Measurements from ENCODE around the gene MCU.
"Not testable (repeated sequence)": the region's sequence is repeated elsewhere in the genome, so short reads cannot be mapped to it uniquely, and the experiment has no call there.

MCU gene

GRCh38 chr10:72912736-72913135 lies 220.8 kb downstream of the MCU start:
- no peak for TF ChIP-seq CTCF (IDR thresholded peaks at IDR 0.05; ENCODE audit: borderline replicate concordance, control extremely low read depth, extremely low read depth, insufficient read depth, missing control alignments)
- DNase-seq (ENCODE audit: low spot score): no peak
- in situ Hi-C loops (cut with MboI; ENCODE audit: low sequenced_read_pairs, unreplicated experiment): no loop called here

GRCh38 chr10:72913287-72913686 lies 221.3 kb downstream of the MCU start:
- DNase-seq (ENCODE audit: low spot score): no peak
- TF ChIP-seq CTCF (IDR thresholded peaks at IDR 0.05; ENCODE audit: borderline replicate concordance, control extremely low read depth, extremely low read depth, insufficient read depth, missing control alignments): no peak
- in situ Hi-C loops (cut with MboI; ENCODE audit: low sequenced_read_pairs, unreplicated experiment): no loop called here

GRCh38 chr10:72917201-72917600 lies 225.3 kb downstream of the MCU start:
- DNase-seq (ENCODE audit: low spot score); in situ Hi-C loops (cut with MboI; ENCODE audit: low sequenced_read_pairs, unreplicated experiment): not testable (repeated sequence)

DNA sequence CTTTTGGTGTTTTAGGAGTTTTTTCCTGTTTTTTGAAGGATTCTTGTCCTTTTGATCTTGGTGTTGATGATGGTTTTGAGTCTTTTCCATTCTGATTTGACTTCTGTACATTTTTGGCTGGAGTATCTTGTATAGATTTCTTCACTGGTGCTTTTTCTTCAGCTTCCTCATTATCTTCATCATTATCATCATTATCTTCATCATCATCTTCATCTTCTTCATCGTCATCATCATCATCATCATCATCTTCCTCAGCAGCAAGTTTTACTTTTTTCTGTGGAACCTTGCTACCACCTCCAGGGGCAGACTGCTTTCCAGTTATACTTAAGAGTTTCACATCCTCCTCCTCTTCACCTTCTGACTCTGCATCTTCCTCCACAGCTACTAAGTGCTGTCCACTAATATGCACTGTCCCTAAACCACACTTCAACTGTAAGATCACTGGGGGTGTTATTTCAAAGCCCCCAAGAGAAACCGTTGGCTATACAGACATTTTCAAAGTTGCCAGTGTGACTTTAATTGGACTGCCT lies 225.9 kb downstream of the MCU start:
- in situ Hi-C loops (cut with MboI; ENCODE audit: low sequenced_read_pairs, unreplicated experiment): not testable (repeated sequence)

GRCh38 chr10:72918352-72918751 lies 226.4 kb downstream of the MCU start:
- no peak for TF ChIP-seq CTCF (IDR thresholded peaks at IDR 0.05; ENCODE audit: borderline replicate concordance, control extremely low read depth, extremely low read depth, insufficient read depth, missing control alignments)
- in situ Hi-C loops (cut with MboI; ENCODE audit: low sequenced_read_pairs, unreplicated experiment): no loop called here

More for the DNA sequence above, 225.9 kb downstream of the MCU start:
- DNase-seq (ENCODE audit: low spot score): not testable (repeated sequence)

DNA sequence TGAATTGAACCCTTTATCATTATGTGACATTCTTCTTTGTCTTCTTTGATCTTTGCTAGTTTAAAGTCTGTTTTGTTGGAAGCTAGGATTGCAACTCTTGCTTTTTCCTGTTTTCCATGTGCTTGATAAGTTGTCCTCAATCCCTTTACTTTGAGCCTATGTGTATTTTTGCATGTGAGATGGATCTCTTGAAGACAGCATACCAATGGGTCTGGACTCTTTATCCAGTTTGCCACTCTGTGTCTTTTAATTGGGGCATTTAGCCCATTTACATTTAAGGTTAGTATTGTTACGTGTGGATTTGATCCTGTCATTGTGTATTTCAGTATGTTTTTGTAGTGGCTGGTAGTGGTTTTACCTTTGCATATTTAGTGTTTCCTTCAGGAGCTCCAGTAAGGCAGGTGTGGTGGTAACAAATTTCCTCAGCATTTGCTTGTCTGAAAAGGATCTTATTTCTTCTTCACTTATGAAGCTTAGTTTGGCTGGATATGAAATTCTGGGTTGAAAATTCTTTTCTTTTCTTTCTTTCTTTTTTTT lies 229.3 kb downstream of the MCU start:
- DNase-seq (ENCODE audit: low spot score); in situ Hi-C loops (cut with MboI; ENCODE audit: low sequenced_read_pairs, unreplicated experiment): not testable (repeated sequence)

More at GRCh38 chr10:72918352-72918751, 226.4 kb downstream of the MCU start:
- no peak for DNase-seq (ENCODE audit: low spot score)

- no peak for TF ChIP-seq CTCF (IDR thresholded peaks at IDR 0.05; ENCODE audit: borderline replicate concordance, control extremely low read depth, extremely low read depth, insufficient read depth, missing control alignments)
- DNase-seq (ENCODE audit: low spot score): no peak
Measured at GRCh38 chr10:72924351-72924750, 232.4 kb downstream of the MCU start.

GRCh38 chr10:72925951-72926465 lies 234.1 kb downstream of the MCU start:
- in situ Hi-C loops (cut with MboI; ENCODE audit: low sequenced_read_pairs, unreplicated experiment): no loop called here
- no peak for DNase-seq (ENCODE audit: low spot score)
- no peak for TF ChIP-seq CTCF (IDR thresholded peaks at IDR 0.05; ENCODE audit: borderline replicate concordance, control extremely low read depth, extremely low read depth, insufficient read depth, missing control alignments)

More at GRCh38 chr10:72924351-72924750, 232.4 kb downstream of the MCU start:
- in situ Hi-C loops (cut with MboI; ENCODE audit: low sequenced_read_pairs, unreplicated experiment): no loop called here

Measured in GM13976 (cell line).